Activated CD8-positive, alpha-beta memory T cell treated with anti-CD3 and anti-CD28 coated beads, Interleukin-2, amount 50 U/mL, for 48 hours (primary cell): Measurements from ENCODE around the gene DNAJC6.
"Not testable (repeated sequence)": the region's sequence is repeated elsewhere in the genome, so short reads cannot be mapped to it uniquely, and the experiment has no call there.

Source experiments
- DNase-seq: peaks from one replicate; pipeline ENCODE4 v3.0.0-alpha.2; 2020

The DNAJC6 gene

DNA sequence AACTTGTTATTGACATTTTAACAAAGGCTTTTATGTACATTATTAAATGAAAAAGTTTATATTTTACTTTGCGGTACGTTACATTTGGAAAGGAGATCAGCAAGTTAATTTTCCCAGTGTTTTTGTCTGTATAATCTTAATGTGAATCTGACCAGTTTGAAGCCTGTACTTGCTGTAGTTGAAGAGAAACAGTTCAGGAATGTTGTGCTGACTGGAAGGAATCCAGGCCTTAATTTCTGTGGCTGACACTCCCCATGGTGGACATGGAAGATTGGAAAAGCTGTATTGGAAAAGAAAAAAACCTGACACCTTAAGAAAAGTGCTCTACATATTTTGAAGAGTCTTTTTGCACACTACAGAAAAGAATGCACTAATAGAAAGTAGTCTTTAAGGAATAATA is 126.6 kb downstream of the DNAJC6 start:
- DNase-seq: no peak

DNA sequence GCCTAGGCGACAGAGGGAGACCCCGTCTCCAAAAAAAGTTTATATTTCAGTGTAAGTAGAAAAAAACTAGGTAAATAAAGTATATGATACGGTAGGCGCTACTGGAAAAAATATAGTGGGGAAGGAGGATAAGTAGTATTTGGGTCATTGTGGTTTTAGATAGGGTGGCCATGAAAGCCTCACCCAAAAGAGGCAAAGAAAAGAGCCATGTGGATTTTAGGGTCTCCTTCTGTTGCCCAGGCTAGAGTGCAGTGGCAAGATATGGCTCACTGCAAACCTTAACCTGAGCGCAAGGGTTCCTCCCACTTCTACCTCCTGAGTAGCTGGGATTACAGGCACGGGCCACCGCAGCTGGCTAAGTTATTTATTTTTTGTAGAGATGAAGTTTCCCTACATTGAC is 128.3 kb downstream of the DNAJC6 start:
- no peak for DNase-seq

DNA sequence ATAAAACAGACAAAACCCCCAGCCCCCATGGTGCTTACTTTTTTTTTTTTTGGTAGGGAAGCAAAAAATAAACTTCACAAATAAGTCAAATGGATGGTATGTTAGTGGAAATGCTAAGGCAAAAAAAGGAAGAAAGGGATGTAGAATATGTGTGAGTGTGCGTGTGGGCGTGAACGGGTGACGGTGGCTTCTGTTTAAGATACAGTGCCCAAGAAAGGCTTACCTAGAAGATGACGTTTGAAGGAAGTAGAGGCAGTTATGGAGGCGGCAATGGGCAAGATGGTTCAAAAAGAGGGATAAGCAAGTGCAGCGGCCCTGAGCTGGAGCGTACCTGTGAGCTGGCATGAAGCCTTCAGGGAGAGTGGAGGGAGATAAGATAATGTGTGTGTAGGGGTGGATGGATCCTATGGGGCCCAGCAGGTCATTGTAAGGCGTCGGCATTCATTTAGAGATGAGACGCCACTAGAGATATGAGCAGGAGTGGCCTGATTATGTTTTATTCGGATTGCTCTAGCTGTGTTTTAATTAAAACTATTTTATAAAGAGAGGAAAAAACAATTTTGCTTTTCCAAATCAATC is 131.1 kb downstream of the DNAJC6 start:
- DNase-seq: no peak

DNA sequence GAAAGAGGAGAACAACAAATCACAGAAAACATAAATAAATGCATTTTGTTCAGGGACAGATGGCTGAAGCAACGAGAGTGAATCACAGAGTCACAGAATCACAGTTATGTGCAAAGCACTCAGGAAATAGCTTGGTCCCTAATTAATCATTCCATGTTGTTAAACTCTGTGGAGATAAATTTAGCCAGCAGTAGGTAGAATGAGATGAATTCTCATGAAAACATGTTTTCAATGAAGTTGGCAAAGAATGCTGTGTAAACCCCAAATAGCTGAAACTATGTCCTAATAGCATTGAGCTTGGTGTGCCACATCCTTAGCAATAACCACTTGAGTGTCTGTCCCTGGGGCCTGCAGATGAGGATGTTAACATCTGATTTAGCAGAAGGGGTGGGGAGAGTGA is 131.6 kb downstream of the DNAJC6 start:
- DNase-seq: no peak

DNA sequence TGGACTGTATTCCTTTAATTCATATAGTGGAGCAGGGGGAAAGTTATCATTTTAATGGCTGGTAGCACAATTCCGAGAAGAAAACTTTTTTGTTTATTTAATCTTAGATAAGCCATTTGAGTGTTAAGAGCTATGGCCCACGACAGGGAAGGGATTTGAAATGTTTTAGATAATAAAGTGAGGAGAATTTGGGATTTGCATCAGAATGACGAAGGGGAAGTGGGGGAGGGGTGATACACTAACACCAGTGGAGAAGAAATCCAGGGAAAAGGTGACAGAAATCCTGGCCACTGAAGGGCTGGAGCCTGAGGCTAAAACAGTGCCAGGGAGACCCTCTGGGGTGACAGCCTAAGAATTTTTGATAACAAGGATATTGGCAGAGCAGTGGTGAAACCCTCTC is 132.1 kb downstream of the DNAJC6 start:
- no peak for DNase-seq

DNA sequence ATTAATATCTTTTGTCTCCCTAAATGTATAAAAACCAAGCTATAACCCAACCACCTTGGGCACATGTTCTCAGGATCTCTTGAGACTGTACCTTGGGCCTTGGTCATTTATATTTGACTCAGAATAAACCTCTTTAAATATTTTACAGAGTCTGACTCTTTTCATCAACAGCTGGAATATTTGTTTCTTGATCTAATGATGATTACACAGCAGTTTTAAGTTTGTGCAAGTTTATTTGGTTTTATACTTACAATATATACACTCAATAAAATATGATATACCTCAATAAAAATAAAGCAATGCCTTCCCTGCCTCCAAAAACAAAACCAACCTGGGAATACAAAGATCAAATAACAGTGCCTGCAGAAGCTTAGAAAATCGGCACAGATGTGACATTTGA is 133.1 kb downstream of the DNAJC6 start:
- no peak for DNase-seq

DNA sequence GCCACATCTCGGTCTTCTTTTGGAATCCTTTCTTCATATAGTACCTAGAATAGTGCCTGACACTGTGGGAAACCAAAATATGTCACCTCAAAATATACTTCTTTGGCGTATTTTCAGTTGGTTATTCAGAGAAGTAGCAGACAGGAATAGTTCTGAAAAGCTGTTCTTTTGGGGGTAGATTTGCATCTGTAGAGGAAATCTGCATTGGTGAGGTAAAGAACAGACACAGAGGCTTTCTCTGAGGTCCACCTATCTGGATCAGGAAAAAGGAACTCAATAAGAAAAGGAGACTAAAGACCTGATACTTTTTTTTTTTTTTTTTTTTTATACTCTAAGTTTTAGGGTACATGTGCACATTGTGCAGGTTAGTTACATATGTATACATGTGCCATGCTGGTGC is 134.3 kb downstream of the DNAJC6 start:
- no peak for DNase-seq

DNA sequence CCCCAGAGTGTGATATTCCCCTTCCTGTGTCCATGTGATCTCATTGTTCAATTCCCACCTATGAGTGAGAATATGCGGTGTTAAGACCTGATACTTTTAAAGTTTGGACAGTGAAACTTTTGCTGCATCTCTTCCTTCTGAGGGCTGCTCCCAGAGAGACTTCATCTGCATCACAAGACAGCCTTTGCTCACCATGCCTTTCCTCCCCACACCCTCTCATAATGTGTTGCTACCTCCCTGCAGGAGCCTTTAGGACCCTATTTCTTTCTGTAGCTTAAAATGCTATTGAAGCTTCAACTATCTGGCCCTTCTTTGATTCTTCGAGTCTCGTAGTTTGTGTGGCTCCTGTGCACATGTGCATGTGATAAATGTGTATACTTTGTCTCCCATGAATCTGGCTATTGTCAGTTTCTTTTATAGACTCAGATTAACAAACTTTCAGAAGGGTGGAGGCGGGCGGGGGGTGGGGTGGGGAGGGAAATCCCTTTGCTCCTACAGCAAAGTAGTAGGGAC is 134.8 kb downstream of the DNAJC6 start:
- no peak for DNase-seq

DNA sequence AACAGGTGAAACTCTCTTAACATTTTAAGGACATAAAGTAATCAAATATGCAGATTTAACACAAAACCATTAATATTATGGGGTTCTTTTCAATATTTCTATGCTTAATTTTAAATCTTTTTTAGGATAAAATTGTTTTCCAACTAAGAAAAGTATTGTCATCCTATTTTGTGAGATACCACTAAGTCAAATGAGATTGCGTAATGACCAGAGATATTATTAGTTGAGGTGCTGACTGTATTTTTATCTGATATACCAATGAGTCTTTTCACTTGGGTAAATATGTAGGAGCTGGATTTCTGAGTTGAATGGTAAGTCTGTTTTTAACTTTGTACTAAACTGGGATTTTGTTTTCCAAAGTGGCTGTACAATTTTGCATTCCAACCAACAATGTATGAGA is 136.5 kb downstream of the DNAJC6 start:
- DNase-seq: no peak

DNA sequence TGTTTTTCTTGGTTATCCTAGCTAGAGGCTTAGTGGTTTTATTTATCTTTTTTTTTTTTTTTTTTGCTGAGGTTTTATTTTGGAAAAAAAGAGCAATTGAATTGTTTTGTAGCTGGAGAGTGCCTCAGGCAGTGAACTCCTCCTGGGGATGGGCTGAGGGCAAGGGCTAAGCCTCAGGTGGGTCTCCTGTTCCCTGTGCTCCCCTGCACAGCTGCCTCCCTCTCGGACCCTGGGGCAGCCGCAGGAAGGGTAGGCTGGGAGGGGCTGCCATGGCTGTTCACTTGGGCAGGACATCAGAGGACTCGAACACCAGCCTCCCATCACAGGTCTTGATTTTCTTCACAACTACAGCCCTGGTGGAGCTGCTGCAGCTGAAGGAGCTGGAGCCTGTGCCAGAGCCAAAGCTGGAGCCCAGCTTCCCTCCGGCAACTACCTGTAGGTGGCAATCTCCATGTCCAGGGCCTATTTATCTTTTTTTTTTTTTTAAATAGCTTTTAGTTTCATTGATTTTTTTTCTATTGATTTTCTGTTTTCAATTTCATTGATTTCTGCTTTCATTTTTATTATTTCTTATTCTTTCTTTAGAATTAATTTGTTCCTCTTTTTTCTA is 140.0 kb downstream of the DNAJC6 start:
- DNase-seq: no peak

DNA sequence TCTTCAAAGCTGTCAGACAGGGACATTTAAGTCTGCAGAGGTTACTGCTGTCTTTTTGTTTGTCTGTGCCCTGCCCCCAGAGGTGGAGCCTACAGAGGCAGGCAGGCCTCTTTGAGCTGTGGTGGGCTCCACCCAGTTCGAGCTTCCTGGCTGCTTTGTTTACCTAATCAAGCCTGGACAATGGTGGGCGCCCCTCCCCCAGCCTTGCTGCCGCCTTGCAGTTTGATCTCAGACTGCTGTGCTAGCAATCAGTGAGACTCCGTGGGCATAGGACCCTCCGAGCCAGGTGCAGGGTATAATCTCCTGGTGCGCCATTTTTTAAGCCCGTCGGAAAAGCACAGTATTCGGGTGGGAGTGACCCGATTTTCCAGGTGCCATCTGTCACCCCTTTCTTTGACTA is 146.3 kb downstream of the DNAJC6 start:
- not testable (repeated sequence) for DNase-seq

DNA sequence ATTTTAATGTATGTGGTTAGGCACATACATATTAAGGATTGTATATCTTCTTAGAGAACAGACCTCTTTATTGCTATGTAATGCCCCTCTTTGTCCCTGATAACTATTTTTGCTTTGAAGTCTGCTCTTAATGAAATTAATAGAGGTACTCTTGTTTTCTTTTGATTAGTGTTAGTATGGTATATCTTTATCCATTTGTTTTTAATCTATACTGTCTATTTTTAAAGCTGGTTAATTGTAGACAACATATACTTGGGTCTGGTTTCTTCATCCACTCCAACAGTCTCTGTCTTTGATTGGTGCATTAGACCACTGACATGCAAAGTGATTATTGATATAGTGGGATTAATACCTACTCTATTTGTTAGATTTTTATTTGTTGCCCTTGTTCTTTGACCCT is 147.1 kb downstream of the DNAJC6 start:
- no peak for DNase-seq

DNA sequence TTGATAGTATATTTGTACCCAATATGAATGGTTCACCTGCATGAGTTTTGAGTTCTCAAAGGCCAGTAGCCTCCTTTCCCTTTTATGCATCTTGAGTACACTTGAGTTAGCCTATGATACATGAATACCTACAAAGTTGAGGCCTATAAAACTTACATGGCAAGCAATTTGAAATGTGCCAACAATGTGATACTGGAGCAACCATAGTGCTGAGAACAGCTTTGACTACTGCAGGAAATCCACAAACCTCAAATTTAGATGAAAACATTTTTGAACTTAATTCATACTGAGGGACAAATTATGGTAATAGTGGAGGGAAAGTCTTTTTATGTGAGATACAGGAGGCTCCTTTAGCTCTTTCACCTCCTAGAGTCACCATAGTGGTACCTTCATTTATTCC is 148.5 kb downstream of the DNAJC6 start:
- no peak for DNase-seq

DNA sequence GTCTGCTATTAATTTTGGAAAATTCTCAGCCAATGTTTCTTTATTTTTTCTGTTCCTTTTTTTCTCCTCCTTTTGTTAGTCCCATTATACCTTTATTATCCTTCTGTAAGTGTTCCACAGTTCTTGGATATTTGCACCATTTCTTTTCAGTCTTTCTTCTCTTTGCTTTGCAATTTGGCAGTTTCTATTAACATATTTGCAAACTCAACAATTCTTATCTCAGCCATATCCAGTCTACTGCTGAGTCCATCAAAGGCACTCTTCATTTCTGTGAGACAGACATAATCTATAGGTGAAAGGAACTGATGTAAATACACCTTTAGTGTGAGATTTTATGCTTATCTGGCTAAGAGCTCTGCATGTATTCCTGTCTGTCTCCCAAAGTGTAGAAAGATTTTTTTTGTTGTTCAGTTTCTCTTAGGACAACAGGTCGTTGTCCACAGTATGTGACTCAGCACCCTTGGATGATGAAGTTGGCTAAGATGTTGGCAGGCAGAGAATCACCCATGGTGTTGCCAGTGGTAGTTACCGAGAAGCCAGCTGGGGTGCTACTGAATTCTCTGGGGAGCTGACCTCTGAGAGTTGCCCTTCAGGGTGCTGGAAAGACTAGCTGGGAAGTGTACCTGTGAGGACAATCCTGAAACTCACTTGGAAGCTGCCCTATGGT is 149.5 kb downstream of the DNAJC6 start:
- DNase-seq: no peak

DNA sequence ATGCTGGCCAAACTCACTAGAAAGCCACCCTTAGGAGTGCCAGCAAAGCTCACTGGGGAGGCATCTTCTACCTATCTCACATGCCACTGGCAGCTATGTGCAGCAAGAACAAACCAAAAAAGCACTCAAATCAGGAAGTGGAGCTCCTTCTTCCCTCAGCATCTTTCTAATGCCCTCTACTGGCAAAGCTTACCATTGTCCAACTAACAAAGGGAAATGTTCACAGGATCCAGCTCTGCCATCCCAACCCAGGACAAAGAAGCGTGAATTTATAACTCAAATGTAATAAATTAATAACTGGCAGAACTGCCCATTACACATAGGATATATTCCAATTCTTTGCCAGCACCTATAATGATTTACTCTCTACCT is 150.0 kb downstream of the DNAJC6 start:
- DNase-seq: no peak
